Effector CD4-positive, alpha-beta T cell (primary cell): ENCODE measurements around the gene SLC50A1.

Experiments used
- DNase-seq: peaks from one replicate; pipeline ENCODE4 v3.0.0-alpha.2; 2020
- total RNA-seq: gene quantifications from one replicate; lab custom pipeline; 2026; lab: John Stamatoyannopoulos, UW

Gene SLC50A1
- total RNA-seq = 15.8 reads per million, percentile 41 among the genes with 10 or more reads in this experiment

DNA sequence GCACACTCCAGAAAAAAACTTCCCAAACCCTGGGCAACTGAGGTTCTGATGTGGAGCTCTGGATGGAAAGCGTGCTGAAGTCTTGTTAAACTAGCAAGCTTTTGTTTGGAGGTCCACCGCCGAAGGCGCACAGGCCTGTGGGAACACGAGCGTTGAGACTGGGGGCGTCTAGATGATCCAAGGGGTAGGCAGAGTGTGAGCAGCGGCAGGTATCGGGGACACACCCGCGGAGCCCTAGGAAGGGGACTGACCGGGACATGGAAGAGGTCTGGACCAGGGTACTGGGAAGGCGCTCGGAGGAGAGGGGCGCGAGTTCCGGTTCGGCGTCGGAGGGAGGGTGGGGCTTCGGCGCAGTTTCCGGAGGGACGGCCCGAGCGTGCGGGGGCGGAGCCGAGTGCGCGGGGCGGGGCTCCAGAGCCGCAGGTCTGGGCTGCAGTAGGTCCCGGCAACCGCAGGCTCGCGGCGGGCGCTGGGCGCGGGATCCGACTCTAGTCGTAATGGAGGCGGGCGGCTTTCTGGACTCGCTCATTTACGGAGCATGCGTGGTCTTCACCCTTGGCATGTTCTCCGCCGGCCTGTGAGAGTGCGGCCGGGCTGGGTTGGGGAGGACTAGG is at the start of gene SLC50A1:
Gene SLC50A1 (plus strand): TSS at position 438 of the 614 bp plus-strand sequence. CDS start 60 bp downstream, at position 498.
- peak; percentile 87 for DNase-seq

- peak; percentile 76 for DNase-seq
Observed at GRCh38 chr1:155086128-155086741, 49.4 kb upstream of the SLC50A1 start.

- no peak for DNase-seq
Observed at GRCh38 chr1:155086856-155087535, 48.7 kb upstream of the SLC50A1 start.

DNA sequence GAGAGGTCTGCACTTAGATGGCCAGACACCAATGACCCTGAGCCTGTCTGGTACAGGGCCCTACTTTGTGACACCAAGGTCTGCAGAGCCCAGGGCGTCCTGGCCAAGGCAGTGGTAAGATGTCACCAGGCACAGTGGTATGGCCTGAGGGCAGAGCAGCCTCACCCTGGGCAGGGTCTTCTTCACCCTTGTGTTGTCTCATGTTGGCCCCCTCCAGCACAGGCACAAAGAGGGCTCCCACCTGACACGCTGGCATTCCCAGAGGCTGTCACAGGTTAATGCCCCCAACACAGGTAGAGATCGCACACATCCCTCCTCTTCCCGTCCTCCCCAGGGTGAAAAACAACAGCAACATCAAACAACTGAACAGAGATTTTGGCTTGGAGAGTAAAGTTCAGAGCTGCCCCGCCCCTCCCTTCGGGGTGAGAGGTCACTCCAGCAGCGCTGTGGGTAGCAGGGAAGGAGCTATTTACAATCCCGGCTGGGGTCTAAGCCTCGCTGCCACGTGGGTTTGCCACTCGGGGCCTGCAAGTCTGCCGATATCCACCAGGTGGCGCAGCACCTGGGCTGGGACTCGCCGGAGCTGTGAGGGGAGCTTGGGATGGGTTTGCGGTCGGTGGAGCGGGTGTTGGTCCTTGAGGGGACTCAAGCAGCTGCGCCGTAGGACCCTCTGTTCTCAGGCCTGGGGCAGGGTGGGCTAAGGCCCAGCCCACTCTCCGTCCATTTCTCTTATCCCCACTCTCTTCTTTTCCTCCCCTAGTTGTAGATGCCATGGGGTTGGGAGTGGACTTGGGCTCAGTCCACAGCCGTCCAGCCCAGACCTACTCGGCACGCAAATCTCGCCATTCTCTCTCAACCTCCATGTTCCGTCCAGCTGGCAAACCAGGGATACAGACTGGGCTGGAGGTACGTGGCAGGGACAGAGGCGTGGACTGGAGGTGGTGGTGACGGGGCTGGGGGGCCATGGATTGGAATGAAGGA is 44.3 kb upstream of the SLC50A1 start:
- peak; percentile 76 for DNase-seq

DNA sequence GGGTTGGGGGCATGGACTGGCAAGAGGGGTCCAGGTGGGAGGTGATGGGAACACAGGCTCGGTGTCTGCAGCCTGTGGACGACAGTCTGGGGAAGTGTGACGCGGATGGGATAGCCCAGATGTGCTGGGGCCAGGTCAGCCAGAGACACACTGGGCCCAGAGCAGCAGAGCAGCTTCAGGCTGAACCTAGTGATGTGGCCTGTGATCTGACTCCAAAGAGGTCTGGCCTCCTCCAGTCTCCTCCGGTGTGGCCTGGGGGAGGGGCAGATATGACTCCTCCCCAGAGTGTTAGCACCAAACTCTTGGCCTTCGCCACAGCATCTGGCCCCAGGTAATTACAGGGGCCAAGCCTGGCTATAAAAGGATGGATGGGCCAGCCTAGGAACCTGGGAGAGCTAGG is 43.5 kb upstream of the SLC50A1 start:
- no peak for DNase-seq

DNA sequence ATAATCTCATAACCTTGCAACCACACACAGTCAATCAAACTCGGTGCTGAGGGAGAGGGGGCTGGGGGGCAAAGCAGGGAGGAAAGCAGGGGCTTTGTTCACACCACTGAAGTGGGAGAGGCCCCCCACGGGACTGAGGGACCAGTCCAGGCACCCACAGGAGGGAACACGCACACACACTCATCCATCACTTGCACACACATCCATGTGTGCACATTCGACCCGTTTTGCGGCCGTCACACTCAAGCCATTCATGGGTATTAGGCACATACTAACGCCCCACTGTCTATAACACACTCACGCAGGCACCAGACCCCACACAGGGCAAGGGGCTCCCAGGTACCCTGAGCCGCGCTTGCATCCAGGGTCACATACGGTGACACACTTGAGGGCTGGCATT is 43.0 kb upstream of the SLC50A1 start:
- no peak for DNase-seq

DNA sequence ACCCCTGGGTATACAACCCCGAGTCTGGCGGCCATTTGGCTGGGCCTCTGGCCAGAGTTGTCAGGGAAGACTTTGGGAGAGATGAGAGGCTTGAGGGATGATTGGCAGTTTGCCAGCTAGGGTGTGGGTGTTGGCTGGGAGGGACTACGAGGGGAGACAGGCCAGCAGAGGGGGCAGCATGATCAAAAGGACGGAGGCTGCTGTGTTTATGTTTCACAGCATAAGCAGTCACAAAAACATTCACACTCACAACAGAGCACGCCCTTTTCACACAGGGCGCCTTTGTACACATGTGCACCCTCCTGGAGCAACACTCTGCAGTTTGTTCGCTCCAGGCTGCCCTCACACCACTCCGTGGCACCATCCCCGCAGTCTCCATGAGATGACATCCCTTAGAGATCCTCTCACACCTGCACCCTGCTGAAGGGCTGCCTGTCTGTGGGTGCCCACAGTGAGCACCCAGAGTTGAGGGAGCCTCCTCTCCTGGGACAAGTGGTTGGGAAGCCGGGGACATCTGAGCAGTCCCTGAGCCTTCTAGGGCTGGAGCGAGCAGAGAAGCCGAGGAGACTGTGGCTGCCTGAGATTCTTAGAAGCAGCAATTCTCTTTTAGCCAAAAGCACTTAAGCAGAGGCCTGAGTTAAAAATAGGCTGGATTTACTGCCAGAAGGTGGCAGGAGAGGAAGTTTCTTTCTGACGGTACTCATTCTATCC is 41.6 kb upstream of the SLC50A1 start:
- DNase-seq = no peak

DNA sequence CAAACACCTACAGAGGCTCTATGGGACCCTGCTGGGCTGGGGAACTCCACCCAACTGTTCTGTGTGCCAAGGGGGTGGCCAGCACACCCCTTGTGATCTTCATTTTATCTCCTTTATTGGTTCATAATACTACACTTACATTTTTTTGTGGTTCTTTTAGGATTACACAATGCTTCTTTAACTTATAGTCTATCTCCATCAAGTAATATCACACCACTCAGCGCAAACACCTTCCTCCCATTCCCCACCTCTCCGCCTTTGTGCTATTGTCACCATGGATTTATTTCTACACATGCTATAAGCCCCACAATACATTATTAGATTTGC is 41.1 kb upstream of the SLC50A1 start:
- DNase-seq = no peak

DNA sequence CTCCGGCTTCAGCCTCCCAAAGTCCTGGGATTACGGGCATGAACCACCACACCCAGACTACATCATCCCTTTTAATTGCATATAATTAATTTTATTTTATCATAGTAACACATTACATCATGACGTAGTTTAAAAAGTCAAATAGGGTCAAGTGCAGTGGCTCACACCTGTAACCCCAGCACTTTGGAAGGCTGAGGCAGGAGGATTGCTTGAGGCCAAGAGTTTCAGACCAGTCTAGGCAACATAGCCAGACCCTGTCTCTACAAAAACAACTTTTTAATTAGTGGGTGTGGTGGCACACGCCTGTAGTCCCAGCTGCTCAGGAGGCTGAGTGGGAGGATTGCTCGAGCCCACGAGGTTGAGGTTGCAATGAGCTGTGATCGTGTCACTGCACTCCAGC is 36.3 kb upstream of the SLC50A1 start:
- no peak for DNase-seq

GRCh38 chr1:155103325-155103724 is 32.3 kb upstream of the SLC50A1 start:
- no peak for DNase-seq

DNA sequence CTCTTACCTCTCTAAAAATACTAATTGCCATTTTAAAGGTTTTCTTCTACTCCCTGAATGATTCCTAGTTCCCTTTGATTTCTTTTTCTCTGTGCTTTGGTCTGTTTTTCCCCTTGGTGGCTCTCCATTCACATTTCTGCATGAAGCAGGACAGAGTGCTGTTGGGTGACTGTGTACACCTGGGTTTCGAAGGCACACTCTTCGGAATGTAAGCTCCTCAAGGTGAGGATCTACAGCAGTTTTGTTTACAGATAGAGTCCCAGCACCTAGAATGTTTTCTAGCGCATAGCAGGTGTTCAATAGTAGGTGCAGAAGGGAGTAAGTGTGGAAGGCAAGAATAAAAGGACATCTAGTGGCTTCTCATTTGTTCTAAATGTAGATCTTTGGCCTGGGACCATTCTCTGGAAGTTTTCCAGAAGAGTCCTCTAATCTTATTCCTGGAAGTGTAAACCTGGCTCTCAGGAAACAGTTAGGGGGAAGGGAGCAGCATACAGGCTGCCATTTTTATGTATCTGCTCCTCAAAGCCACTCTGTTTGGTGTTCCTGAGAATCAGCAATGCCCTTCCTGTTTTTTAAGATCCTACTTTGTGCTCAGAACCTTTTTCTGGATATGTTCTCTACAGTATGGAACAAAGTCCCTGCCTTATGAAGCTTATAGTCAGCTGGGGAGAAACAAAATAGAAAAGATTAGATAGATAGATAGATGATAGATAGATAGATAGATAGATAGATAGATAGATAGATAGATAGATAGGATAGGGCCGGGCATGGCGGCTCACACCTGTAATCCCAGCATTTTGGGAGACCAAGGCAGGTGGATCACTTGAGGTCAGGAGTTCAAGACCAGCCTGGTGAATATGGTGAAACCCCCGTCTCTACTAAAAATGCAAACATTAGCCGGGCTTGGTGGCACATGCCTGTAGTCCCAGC is 30.8 kb upstream of the SLC50A1 start:
- DNase-seq = no peak

GRCh38 chr1:155105604-155106011 is 30.0 kb upstream of the SLC50A1 start:
- DNase-seq = no peak

- DNase-seq = no peak
Observed at GRCh38 chr1:155106862-155107261, 28.8 kb upstream of the SLC50A1 start.

GRCh38 chr1:155107309-155108264 is 28.1 kb upstream of the SLC50A1 start:
- no peak for DNase-seq

- no peak for DNase-seq
Observed at GRCh38 chr1:155108296-155108695, 27.4 kb upstream of the SLC50A1 start.

GRCh38 chr1:155110381-155110780 is 25.3 kb upstream of the SLC50A1 start:
- DNase-seq = no peak

- no peak for DNase-seq
Observed at GRCh38 chr1:155110826-155111225, 24.8 kb upstream of the SLC50A1 start.

DNA sequence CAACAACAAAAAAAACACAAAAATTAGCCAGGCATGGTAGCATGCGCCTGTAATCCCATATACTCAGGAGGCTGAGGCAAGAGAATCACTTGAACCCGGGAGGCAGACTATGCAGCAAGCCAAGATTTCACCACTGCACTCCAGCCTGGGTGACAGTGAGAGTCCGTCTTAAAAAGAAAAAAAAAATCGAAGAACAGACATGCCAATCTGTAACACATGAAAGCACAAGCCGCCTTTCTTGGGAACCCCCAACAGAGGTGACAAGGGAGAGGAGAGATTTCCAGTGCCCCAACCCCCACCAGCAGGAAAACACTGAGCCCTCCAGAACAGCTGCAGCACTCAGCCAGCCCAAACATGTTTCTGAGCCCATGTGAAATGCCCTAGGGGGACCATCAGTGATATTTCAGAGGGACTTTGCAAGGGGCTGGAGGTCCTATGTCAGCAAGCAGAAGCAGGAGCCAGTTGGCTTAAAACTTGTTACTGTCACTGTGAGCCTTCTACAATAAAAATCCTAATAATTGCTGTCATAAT is 22.1 kb upstream of the SLC50A1 start:
- no peak for DNase-seq

- DNase-seq = no peak
Observed at GRCh38 chr1:155116113-155116764, 19.4 kb upstream of the SLC50A1 start.
